ENCODE measurements around the gene ZNRF1.

The ZNRF1 gene

DNA sequence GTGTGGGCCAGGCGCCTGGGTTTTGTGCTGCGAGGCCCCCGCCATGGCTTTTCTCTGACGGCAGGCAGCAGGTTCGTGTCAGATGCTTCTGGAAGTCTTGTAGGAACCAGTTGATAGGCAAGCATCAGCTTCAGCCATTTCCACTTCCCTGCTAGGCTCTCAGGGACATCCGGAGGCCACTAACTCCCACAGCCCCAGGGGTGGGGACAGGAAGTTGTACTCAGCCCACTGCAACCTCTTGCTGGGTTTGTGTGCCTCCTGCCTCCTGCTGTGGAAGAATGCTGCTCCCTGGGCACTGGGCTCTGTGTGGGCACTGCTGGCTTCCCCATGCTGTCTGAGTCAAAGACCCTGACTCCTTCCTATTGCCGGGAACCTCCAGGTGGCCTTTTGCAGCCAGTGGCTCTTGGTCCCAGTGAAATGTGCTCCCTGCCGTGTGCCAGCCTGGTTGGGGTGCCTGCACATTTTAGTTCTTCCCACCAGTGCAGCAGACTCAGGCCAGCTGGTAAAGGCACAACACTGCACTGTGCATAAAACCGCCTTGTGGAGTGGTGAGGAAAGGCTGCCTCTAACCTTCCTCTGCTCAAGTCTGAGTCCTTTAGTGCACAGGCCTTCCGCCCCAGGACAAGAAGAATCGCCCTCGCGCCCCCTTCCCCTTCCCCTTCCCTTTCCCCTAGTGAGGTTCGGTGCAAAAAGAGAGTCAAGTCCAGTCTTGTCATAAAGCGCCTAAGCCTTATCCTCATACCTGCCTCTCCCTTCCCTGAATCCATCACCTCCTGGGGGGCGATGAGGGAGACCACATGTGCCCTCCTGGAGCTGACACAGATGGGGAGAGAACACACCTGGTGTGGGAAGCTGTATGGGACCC, 101.1 kb downstream of the ZNRF1 start:
- no peak for DNase-seq (ENCODE audit: low read depth)

DNA sequence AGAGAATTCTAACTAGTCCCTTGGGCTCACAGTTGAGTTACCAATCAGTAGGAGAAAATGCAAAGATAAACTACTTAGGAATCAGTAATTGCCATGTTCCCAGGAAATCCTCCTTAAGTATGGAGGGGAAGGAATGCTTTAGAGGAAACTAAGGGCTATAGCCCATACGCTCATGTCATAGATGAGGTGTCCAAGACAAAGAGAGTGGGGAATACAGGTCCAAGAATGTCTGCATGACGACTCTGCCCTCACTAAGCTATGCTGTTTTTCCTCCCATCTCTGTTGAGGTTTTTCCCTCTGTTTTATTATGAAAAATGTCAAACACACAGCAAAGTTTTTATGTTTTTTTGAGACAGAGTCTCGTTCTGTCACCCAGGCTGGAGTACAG, 101.8 kb downstream of the ZNRF1 start:
- no peak for DNase-seq (ENCODE audit: low read depth)

DNA sequence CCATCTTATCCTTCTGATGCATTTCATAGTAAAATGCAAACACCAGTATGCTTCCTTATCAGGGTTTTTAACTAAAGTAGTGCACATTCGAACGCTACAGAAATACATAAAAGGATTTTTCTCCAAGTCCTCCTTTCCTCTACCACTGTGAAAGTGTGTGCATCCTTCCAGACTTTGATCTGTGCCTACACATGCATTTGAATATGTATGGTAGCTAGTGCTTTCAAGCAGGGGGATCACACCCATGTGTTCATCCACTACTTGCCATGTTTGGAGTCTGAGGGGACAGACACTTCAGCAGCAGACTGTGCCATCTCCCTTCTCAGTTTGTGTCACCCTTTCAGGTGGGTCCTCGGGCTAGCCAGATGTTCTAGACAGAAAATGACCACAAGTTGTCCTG, 102.8 kb downstream of the ZNRF1 start:
- no peak for DNase-seq (ENCODE audit: low read depth)

DNA sequence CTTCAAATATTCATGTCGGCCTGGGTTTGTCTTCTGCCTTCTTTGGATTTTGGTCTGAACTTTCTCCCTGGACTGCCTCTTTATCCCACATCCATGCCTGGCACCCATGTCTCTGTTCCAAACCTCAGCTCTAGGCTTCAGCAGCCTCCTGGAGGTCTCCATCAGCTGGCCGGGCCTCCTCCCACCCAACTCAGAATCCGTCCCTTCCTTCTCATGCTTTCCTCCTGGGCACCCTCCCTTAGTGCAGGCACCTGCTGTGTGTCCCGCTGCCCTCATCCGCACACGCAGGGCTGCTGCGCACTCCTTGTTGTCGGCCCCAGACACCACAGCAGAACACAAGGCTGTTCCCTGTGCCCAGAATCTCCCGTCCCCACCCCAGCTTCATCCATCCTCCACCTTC, 103.8 kb downstream of the ZNRF1 start:
- no peak for DNase-seq (ENCODE audit: low read depth)

DNA sequence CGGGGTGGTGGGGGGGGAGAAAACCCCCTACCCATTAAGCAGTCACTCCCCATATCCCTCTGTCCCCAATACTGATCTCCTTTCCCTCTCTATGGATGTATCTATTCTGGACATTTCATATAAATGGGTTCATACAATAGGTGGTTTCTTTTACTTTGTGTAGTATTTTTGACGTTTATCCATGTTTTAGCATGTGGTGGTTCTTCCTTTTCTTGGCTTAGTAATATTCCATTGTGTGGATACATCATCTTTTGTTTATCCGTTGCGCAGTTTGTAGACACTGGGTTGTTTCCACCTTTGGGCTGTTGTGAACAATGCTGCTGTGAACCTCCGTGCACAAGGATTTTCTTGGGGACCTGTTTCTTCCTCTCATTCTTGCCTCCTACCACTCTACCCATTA, 105.2 kb downstream of the ZNRF1 start:
- no peak for DNase-seq (ENCODE audit: low read depth)

DNA sequence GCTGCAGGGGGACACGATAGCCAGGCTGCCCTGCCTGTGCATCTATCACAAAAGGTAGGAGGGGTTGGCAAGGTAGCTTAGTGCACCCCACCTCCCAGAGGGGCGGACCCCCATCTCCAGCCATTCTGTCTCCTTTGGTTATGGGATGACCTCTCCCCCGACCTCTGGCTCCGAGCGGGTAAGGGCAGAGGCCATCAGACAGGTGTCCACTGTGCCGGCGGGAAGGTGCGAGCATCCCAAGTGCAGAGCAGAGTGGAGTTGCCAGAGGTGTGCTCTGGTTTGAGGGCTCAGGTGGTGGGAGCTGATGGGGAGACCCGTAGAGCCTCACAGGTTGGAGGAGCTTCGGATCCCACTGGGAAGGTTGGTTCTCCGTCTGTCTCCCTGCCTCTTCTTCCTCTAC, 106.0 kb downstream of the ZNRF1 start:
- DNase-seq (ENCODE audit: low read depth): no peak

DNA sequence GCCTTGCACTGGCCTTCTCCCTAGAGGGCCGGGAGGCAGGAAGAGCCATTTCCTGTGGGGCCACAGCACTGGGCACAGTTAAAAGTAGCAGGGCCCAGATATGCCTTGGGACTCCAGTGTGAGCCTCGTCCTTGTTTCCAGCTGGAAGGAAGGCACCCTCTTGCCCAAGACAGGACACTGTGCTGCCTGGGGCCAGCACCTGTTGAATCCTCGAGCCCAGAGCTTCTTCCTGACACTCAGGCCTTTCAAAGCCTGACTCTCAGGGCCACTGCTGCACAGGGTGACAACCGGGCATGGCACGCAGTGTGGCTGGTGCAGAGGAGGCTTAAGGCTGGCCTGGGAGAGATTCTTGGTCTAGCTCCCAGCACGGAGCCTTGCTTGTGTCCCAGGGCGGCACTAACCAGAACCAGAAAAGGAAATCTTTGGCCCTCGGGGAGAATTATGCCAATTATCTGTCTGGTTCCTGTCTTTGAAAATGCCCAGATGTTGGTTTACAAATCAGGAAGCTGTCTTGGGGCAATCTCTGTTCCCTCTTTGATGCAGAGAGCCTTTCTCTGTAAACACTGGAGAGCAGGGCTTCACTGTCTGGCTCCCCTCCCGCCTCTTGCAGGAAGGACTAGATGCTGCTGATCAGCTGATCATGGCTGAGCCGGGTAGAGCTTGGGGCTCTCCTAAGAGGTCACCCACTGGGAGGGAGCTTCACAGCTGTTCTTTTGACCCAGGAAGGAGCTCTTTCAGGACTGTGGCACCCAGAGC, 106.7 kb downstream of the ZNRF1 start:
- peak; percentile 36 for DNase-seq (ENCODE audit: low read depth)

DNA sequence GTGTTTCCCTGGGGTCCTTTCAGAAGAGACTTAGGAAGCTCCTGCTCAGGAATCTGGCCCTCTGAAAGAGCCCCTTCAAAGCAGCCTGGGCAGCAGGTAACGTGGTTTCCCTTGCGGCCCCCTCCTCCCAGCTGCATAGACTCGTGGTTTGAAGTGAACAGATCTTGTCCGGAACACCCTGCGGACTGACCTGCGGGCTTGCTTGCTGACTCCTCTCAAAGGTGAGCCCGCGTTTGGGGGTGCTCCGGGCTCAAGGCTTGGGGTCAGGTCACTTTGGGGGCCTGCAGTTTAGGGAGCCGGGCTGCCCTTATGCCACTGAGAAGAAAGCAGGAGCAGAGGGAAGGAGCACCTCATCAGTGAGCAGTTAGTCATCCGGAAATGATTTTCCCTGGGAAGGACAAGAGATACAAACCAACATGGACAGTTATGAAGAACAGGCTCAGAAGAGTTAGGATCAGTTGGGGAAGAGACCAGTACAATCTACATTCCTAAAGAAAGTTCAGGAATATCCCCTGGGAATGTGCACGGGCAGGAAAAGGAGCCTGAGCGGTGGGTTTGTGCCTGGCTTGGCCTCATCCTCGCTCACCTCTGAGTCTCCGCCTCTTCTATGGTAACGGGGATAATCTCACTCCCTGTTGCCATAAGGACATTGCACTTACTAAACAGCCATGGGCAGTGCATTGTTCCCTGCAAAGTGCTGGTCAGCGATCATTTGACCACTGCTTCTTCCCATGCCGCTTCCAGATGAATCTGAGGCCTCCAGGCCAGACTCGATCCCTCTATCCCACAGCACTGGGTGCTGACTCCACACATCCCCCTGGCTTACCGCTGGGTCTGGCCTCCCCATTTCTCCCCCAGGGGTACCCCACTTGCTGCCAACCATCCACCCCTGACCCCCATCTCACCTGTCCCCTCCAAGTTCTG, 107.8 kb downstream of the ZNRF1 start:
- no peak for DNase-seq (ENCODE audit: low read depth)

DNA sequence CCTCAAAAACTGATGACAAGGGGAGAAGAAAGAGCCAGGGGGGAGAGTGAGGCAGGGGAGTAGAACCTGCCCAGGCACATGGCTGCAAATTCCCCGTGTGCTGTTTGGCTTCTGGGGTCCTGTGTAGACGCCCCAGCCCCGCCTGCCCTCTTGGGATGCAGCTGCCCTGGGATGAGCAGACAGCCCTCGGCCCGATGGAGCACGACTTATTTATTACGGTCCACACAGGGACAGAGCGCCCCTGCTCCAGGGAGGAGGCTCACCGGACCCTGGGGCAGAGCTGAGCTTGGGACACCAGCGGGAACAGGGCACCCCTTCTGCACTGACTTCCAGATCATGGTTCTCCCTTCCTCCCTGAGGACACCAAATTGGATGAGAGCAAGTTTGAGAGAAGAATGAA, 108.7 kb downstream of the ZNRF1 start:
- no peak for DNase-seq (ENCODE audit: low read depth)

DNA sequence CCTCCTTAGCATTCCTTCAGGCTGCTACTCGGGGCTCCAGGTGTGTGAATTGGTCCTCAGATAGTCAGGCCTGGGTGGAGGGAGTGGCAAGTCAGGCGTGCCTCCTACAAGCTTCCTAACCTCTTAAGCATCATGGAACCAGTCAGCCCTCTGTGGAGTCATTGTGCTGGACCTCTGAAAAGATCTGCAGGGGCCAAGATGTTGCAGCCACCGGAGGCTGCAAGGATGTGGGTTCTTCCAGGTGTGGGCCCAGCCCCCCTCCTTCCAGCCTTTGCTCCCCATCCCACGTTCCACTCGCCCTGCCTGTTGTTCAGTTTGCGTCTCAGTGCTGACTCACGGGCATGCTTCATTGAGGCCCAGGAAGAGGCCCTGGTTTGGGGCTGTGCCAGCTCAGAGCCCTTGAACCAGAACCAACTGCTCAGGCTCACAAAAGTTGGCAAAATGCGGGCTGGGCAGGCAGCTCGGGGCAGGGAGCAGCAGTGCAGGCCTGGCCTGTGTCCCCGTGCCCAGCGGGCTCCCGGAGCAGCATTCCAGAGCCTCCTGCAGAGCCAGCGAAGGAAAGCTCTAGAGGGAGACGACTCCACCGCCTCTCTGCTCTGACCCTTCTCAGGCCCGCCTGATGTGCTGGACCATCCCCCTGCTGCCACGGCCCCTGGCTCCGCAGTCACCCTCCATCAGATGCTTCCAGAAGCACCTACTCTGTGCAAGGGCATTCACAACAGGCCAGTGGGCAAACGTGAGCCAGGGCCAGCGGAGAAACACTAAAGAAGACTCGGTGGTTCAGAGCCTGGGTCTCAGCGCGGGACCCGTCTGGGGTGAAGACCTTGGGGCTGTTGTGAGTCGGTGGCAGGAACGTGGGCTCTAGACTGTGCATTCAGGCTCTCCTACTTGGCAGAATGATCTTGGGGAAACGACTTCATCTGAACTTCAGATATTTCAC, 110.2 kb downstream of the ZNRF1 start:
- peak; percentile 94 for DNase-seq (ENCODE audit: low read depth)

DNA sequence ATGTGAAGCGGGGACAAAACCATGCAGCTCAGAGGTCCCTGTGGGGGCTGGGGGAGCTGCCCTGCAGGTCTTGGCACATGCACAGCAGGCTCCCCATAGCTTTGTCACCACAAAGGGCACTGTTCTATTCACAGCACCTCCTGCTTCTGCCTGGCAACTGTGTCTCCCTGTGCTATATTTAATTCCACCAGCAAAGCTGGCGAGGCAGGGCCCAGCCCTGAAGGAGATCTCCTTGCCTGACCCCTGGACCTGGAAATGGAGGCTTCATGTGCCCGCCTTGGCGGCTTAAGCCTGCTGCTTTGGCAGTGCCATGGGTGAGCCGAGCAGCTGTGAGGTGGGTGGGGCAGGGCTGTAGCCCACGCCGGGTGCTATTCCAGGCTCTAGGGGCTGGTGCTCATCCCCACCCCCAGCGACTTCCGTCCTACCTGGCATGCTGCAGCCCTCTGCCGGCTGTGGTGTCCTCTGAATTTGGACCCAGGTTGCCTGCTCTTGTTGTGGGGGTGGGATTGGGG, 111.0 kb downstream of the ZNRF1 start:
- DNase-seq (ENCODE audit: low read depth): no peak

DNA sequence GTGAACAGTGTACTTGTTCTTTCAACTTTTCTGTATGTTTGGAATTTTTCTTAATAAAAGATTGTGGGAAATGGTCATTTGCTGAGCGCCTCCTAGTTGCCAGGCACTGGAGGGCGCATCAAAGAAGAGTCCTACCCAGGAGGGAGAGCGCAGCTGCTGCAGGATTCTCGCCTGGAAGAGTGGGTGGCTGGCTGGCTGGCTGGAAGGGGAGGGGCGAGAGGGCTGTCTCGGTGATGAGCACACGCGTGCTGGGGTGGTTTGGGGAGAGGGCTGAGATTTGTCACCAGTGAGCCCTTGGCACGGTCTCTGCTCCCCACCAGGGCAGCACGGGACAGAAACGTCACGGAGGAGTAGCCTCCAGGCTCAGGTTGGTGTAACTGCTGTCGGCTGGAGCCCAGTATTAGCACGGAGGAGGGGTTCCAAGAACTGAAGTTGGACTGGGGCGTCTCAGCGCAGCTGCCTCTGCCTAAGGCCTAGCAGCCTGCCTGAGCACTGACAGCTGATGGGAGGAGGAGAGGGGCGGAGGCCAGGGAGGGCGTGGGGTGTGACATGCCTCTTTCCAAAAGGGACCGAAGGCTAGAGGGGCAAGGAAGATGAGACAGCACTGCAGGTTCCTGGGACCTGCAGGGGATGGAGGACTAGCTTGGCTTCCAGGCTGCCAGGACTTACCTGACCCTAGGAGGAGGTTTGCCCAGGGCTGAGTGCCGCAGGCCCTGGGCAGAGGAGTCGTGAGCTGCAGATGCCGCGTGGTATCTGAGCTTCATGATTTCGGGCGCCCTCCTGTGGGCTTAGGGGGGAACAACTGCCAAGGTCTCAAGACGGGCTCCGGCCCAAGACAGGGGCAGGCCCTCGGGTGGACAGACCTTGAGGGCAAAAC, 112.1 kb downstream of the ZNRF1 start:
- peak; percentile 89 for DNase-seq (ENCODE audit: low read depth)

DNA sequence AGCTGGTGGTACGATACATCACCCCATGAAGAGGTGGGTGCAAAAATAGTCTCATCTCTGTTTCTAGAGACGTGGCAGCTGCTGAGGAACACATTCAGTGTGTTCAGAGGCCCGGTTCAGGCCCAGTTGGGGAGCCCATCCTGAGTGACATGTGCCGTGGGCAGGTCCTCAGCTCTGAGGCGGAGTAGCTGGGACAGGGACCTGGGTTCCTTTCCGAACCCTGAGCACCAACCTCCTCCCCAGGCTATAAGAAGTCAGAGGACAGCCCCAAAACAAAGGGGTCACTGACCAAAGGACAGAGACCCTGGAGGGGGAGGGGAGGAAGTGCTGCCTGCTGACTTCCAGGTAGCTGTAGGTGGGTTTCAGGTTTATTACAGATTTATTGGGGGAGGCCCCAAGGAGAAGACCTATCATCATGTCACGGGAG, 112.7 kb downstream of the ZNRF1 start:
- no peak for DNase-seq (ENCODE audit: low read depth)

DNA sequence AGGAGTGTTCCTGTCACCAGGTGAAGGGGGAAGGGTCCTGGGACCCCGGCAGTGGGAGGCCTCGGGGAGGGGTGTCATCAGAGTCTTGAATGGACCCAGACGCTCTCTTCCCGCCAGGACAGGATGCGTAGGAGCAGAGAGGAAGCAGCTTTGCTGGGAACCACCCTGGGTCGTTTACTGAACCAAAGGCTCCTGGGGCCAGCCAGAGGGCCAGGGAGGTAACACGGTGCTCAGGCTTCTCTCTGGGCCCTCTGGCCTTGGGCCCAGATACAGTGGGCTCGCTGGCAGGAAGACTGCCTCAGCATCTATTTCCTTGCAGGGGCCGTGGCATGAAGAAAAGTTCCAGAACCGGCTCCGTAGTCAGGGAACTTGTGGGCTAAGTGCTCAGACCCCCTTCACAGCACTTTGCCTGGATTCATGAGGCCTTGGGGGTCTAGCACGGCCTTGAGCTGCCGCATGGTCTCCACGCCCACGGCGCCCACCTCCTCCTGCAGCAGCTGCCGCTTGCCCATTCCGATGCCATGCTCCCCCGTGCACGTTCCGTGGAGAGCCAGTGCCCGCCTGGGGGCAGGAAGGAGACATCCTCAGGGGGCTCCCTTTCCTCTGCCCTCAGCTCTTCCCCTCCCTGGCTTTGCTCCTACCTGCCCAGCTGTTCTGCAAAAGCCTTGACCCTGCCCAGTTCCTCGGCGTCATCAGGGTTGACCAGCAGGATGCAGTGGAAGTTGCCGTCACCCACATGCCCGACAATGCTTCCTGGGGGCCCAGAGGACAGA, 113.3 kb downstream of the ZNRF1 start:
- no peak for DNase-seq (ENCODE audit: low read depth)

DNA sequence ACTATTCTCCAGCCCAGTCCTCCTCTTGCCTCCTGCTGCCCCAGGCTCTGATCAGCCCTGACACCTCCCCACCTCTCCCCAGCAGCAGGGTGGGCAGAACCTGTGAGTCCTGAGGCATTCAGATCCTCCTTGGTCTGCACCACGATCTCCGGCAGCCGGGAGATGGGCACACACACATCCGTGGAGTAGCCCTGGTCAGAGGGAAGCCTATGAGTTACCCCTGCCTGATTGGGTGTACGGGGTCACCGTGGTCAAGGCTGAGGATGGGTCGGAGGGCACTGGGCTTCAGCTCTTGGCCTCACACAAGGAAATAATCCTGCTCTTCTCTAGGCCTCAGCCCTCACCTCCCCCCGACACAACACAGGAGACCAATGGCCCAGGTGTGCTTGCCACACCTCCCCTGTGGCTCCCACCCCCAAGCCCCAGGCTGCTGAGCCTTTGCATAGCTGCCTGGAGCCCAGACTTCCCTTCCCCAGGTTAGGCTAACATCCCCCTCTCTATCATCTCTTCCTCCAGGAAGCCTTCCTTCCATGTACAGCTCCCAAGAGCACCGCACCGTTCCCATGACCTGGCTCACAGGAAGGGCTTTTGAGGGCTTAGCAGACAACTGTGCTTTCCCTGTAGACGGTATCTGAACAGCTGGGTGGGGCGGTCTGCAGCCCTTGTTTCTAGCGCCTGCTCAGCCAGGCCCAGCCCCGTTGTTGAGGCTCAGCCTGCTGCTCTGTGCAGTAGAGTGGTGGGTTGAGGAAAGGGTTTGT, 114.1 kb downstream of the ZNRF1 start:
- DNase-seq (ENCODE audit: low read depth): no peak

DNA sequence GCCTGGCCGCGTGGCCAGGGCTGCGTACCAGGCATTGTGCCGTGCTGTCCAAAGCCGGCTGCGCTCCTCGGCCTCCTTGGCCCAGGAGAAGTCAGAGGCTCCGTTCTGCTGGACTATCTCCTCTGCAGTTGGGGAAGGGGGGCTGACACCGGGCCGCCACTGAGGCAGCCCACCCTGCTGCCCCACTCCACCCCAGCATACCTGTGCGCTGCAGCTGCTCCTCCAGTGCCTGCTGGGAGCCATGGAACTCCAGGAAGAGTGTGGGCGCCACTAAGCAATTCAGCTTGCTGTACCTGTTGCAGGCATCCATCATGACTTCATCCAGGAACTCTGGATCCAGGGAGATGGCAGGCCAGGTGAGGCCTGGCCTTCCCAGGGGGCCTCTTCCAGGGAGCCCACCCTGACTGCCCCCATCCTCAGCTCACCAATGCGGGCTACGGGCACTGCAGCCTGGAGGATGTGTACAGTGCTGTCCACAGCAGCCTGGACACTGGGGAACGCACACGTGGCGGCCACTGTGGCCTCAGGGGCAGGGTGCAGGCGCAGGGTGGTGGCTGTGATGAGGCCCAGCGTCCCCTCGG, 114.8 kb downstream of the ZNRF1 start:
- DNase-seq (ENCODE audit: low read depth): no peak

DNA sequence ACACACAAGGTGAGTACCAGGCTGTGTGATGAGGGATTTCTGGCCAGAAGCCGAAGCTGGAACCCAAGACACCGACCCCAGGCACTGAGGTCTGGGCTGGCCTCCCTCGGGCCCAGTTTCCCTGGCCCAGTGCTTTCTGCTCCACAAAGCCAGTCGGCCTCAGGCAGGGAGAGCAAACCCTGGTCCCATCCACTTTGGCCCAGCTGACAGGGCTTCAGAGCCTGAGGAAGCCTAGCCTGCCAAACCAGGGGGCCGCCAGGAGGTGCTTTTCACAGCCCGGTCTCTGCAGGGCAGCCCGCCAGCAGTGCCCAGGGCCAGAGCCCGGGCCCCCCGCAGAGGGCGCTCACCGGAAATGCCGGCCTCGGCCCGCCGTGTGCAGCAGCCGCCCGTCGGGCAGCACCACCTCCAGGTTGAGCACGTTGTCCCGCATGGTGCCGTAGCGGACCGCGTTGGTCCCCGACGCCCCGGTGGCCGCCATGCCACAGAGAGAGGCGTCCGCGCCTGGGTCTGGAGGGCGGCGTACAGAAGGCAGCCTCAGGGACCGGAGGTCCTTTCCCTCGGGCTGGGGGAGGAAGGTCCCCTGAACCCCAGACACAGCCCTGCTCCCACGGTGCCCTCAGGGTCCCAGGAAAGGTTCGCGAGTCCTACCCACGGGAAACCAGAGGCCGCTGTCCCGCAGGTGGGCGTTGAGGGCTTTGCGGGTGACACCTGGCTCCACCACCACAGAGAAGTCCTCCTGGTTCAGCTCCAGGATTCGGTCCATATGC, 115.5 kb downstream of the ZNRF1 start:
- no peak for DNase-seq (ENCODE audit: low read depth)
